ENCODE results near the gene TMEM259. TPM values are rescaled to one million over a fixed set of nuclear protein-coding genes. Genes with fewer than 3 reads are reported as not detected.

The TMEM259 gene
- total and polyA plus RNA-seq, 2 of the 8 experiments (the other 6 are each of a cell fraction or from before 2014, with no cell fraction given), result 140 to 243 TPM

- Histone ChIP-seq H4K91ac (replicated peaks; ENCODE audit: insufficient read length, low read length) (no peak overlapping the region), H3K27ac (ENCODE audit: low read depth, low read length) (no peak overlapping the region), H2BK120ac (replicated peaks; ENCODE audit: low read depth, low read length) (no peak overlapping the region), H3K23ac (ENCODE audit: insufficient read length) (no peak overlapping the region), H3K4me2 (ENCODE audit: insufficient read depth in 1 of 2, low read depth in 2 of 2, low read length in 2 of 2) (no peak overlapping the region; a peak in 1 of 4 replicates), H4K20me1 (replicated peaks in 1 of 2; ENCODE audit: control insufficient read depth in 1 of 2, insufficient read depth in 2 of 2, low read length in 2 of 2) (peaks cover 0 to 2% of the 10 kb centered on the region in 2 experiments), H3K56ac (replicated peaks; ENCODE audit: insufficient read length, low read depth, low read length) (no peak overlapping the region), H3K4ac (replicated peaks; ENCODE audit: insufficient read length, low read depth, low read length) (no peak overlapping the region), H3K18ac (ENCODE audit: extremely low read depth, low read length) (no peak overlapping the region), H3K79me2 (ENCODE audit: control insufficient read depth in 1 of 2, insufficient read depth in 2 of 2, low read length in 2 of 2) (no peaks in the 10 kb centered on the region), H3K36me3 (ENCODE audit: control insufficient read depth in 2 of 4, insufficient read depth in 4 of 4, low read length in 3 of 4) (peaks cover 2 to 17% (median 6%) of the 10 kb centered on the region in 4 experiments; a peak in 4 of 8 replicates), H3K14ac (ENCODE audit: insufficient read length) (no peak overlapping the region), H3K79me1 (ENCODE audit: low read depth, low read length) (no peaks in the 10 kb centered on the region), H3K9me3 (ENCODE audit: insufficient read depth in 2 of 2, low read depth in 1 of 2, low read length in 1 of 2) (no peaks in the 10 kb centered on the region), H3K27me3 (replicated peaks in 1 of 4; ENCODE audit: control insufficient read depth in 3 of 4, extremely low read depth in 1 of 4, insufficient read depth in 3 of 4, low read length in 3 of 4) (no peaks in the 10 kb centered on the region), H2BK15ac (ENCODE audit: low read length) (no peak overlapping the region), H3K9ac (replicated peaks in 1 of 4; ENCODE audit: extremely low read depth in 1 of 4, low read depth in 3 of 4, low read length in 3 of 4) (no peak overlapping the region), H2AFZ (ENCODE audit: low read length) (no peak overlapping the region), H2BK5ac (ENCODE audit: low read depth, low read length) (no peak overlapping the region), H4K8ac (ENCODE audit: extremely low read depth, insufficient read depth, low read length) (peak overlapping the region; percentile 51; the same call in 1 of the 2 replicates), H4K5ac (ENCODE audit: insufficient read length, low read depth, low read length) (no peak overlapping the region), H3K4me1 (replicated peaks in 1 of 4; ENCODE audit: control insufficient read depth in 3 of 4, insufficient read depth in 4 of 4, low read length in 3 of 4) (peaks cover 0 to 10% (median 9%) of the 10 kb centered on the region in 4 experiments; a peak in 6 of 7 replicates), H3K23me2 (ENCODE audit: low read depth, low read length) (peaks cover 10% of the 10 kb centered on the region), H2AK5ac (ENCODE audit: low read depth, low read length) (no peak overlapping the region), H2BK12ac (ENCODE audit: low read depth, low read length) (no peak overlapping the region), H2BK20ac (ENCODE audit: low read length) (no peak overlapping the region), H3K4me3 (ENCODE audit: extremely low read depth in 1 of 4, insufficient read depth in 2 of 4, low read depth in 3 of 4, low read length in 4 of 4) (no peak overlapping the region)
- DNase-seq (ENCODE audit: low read depth in 1 of 2, low spot score in 2 of 2) (no peak), FAIRE-seq (no peak)
- TF ChIP-seq GABPA (IDR thresholded peaks at IDR 0.05; ENCODE audit: borderline replicate concordance, insufficient read depth, low read length) (no peak), KDM1A (IDR thresholded peaks at IDR 0.05; ENCODE audit: borderline replicate concordance, low read length) (0 out of 2 replicates have a peak, but pooled peaks have one; percentile 3), MAFK (IDR thresholded peaks at IDR 0.05; ENCODE audit: low read depth, low read length) (no peak), BRCA1 (IDR thresholded peaks at IDR 0.05; ENCODE audit: low read depth, low read length) (no peak)
- ChIA-PET POLR2A (ENCODE audit: partially characterized antibody) (interaction anchor here (0.6 to 16.4 kb wide), 8 partner anchors 8 to 204 kb away, joined by 3 to 509 read pairs (median 6); partner anchors contain the start of genes CNN2 and RNU6-2), CTCF (ENCODE audit: partially characterized antibody) (interaction anchor here (0.6 to 4.8 kb wide), 6 partner anchors 12 to 179 kb away, joined by 3 to 27 read pairs (median 5); partner anchors contain the start of gene ARHGAP45)
- WGBS, 2 experiments (ENCODE audit: extremely low coverage in 1 of 2, insufficient coverage in 1 of 2, insufficient read length in 1 of 2, insufficient replicate concordance in 2 of 2, low coverage in 1 of 2, low lambda C conversion rate in 2 of 2, missing lambda C conversion rate in 1 of 2), result 94% methylated on average over 33 of the region's 43 CpGs; no CpG with 5 or more reads in 1 of the 2 experiments
These were observed 21.1 kb upstream of the TMEM259 start for GRCh38 chr19:1041835-1042685.

Data from H1 (cell line).